GM13977 (cell line): Measurements from ENCODE around the gene LDLRAD4.

ENCODE experiments used
- DNase-seq: peaks from one replicate; pipeline ENCODE4 v3.0.0; 2012; ENCODE audit warnings: low spot score
- in situ Hi-C: fragments of 300-500 bp; cut with MboI; formaldehyde crosslinking; loops from one replicate; pipeline ENCODE4 v1.12.0; 2022; ENCODE audit warnings: low sequenced_read_pairs, low pct_unique_long_range_greater_than_20kb, mixed read lengths, inconsistent platforms; ENCODE audit not compliant: unreplicated experiment
- TF ChIP-seq, protein P1 (sequence below): IDR thresholded peaks from 2 replicates; pipeline ENCODE4 v1.5.1; 2012; ENCODE audit warnings: mild to moderate bottlenecking, control low read depth; ENCODE audit not compliant: insufficient read depth; ENCODE audit errors: extremely low read depth, missing control alignments

Gene LDLRAD4

GRCh38 chr18:13414521-13414920, 196.0 kb downstream of the LDLRAD4 start:
- TF ChIP-seq, protein P1, sequence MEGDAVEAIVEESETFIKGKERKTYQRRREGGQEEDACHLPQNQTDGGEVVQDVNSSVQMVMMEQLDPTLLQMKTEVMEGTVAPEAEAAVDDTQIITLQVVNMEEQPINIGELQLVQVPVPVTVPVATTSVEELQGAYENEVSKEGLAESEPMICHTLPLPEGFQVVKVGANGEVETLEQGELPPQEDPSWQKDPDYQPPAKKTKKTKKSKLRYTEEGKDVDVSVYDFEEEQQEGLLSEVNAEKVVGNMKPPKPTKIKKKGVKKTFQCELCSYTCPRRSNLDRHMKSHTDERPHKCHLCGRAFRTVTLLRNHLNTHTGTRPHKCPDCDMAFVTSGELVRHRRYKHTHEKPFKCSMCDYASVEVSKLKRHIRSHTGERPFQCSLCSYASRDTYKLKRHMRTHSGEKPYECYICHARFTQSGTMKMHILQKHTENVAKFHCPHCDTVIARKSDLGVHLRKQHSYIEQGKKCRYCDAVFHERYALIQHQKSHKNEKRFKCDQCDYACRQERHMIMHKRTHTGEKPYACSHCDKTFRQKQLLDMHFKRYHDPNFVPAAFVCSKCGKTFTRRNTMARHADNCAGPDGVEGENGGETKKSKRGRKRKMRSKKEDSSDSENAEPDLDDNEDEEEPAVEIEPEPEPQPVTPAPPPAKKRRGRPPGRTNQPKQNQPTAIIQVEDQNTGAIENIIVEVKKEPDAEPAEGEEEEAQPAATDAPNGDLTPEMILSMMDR: no peak
- in situ Hi-C loops: no loop called here
- no peak for DNase-seq

DNA sequence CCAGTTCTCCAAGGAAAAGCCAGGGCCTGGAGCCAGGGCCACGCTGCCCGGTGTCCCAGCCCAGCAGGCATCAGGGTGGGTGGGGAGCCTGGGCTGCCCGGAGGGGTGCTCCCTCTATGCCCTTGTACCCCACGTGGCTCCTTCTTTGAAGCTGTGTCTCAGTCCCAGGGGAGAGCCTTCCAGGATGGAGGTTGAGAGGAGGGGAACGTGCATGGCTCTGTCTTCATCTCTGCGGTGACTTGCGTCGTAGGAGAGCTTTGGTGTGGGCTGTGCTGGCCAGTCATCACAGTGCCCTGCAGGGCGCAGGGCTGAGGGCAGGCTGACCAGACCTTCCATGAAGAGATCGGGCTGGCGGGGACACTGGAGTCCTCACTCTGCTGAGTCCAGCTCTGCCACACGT, 197.2 kb downstream of the LDLRAD4 start:
- DNase-seq: no peak
- TF ChIP-seq, protein P1: no peak
- in situ Hi-C loops: no loop called here

GRCh38 chr18:13416208-13416607, 197.6 kb downstream of the LDLRAD4 start:
- in situ Hi-C loops: no loop called here
- TF ChIP-seq, protein P1: no peak

DNA sequence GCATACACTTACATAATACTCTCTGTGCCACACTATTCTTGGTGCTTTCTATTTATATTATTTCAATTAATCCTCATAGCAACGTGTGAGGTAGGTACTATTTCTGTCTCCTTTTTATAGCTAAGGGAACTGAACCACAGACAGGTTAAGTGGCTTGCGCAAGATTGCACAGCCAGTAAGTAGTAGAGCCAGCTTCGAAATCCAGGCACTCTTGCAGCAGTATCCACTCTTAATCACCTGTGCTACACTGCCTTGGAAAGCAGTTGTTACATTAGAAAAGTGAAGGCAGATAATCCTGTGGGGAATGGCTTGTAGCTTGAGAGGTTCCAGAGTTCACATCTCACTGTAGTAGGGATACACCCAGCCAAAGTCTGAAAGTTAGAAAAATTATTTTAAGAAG, 198.3 kb downstream of the LDLRAD4 start:
- in situ Hi-C loops: no loop called here
- DNase-seq: no peak
- TF ChIP-seq, protein P1: no peak

More at GRCh38 chr18:13416208-13416607, 197.6 kb downstream of the LDLRAD4 start:
- DNase-seq: no peak

DNA sequence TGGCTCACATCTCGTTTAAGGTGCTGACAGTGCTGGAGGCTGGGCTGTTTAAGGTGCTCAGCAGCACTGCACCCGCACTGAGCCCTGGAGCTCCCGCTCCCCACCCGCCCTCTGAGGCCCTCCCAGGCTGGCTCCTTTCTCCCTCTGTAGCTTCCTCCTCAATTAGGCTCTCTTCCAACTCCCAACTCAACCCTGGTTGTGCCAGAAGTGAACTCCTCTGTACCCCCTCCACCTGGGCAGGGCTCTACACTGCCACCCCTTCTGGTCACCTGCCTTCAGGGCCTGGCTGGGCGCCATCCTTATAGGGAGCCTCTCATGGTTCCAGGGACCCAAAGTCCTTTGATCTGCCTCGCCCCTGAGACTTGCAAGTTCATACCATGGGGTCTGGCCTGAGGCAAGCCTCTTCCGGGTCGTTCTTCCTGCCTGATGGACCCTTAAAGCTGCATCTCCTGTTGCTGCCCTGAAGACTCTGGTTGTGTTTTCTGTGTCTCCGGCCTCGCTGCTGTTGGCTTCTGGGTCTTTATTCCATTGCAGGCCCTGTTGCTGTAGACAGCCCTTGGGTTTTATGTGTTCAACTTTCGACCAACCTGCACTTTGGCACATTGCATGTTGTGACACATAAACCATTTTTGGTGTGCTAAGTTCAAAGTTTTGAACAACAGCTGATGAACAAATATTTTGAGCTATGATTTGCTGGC, 199.6 kb downstream of the LDLRAD4 start:
- in situ Hi-C loops: no loop called here
- TF ChIP-seq, protein P1: no peak
- no peak for DNase-seq

DNA sequence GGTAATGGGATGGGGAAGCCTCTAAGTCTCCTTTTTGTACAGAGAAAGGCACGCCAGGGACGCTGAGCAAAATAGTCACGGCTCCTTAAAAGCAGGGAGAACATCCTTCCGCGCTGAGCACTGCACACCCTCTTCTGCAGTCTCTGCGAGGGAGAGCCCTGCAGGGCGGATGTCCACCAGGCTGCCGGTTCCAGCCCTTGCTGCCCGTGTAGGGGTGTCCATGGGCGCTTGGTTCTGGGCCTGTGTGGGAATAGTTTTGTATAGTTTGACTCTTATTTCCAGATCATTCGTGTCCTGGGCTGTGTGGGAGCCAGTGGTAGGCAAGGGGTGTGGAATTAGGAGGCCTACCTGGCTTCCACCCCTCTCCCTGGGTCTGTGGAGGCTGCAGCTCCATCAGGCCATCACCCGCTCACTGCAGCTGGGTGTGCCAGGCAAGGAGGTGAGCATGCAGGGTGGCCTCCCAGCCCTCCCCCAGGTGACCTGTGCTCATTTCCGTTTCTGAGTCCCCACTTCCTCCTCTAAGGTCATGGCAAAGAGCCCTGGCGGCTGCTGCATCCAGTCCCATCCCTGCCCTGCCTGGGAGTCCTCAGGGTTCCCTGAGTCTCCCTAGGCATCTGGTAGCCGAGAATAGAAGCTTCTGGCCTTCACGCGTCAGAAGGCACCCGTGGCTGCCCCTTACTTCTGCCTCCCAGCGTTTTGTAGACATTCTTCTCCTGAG, 202.6 kb downstream of the LDLRAD4 start:
- in situ Hi-C loops: no loop called here
- DNase-seq: no peak

More for the DNA sequence above, 202.6 kb downstream of the LDLRAD4 start:
- TF ChIP-seq, protein P1: no peak
